Mesothelial cell of epicardium (in vitro differentiated cells): Measurements from ENCODE around the gene HAND1. TPM values are rescaled to one million over a fixed set of nuclear protein-coding genes. Genes with fewer than 3 reads are reported as not detected.

Experiments
- DNase-seq, 2 experiments: peaks; one replicate each; pipeline ENCODE4 v3.0.0; 2021; ENCODE audit warnings: low spot score in 2 of 2; ENCODE audit not compliant: unreplicated experiment in 2 of 2
- H3K27ac Mint-ChIP-seq: 2 replicates; pipeline ENCODE4 v1.8.0; 2021; ENCODE audit warnings: mixed read lengths
- H3K27me3 Mint-ChIP-seq: 2 replicates; pipeline ENCODE4 v1.8.0; 2021; ENCODE audit warnings: low read depth, mixed read lengths
- H3K36me3 Mint-ChIP-seq: 2 replicates; pipeline ENCODE4 v1.8.0; 2021; ENCODE audit warnings: mixed read lengths
- H3K4me1 Mint-ChIP-seq: 2 replicates; pipeline ENCODE4 v1.8.0; 2021; ENCODE audit warnings: mixed read lengths
- H3K4me3 Mint-ChIP-seq: 2 replicates; pipeline ENCODE4 v1.8.0; 2021; ENCODE audit warnings: mild to moderate bottlenecking, moderate library complexity, mixed read lengths
- H3K9me3 Mint-ChIP-seq: 2 replicates; pipeline ENCODE4 v1.8.0; 2021; ENCODE audit warnings: mixed read lengths
- CTCF ChIP-seq: fragments of 200-600 bp; sonication (generic); IDR thresholded peaks from one replicate; pipeline ENCODE4 v1.5.0; 2021; ENCODE audit warnings: antibody characterized with exemption; ENCODE audit not compliant: unreplicated experiment
- total RNA-seq: library from RNA; stranded (reverse); gene quantifications from 3 replicates; pipeline ENCODE4 v1.2.1, GENCODE V29; 2021

The HAND1 gene
- total RNA-seq, 1 donor from 2014 or later: 16.9 TPM

GRCh38 chr5:154505567-154505966, 27.5 kb upstream of the HAND1 start:
- no peak for TF ChIP-seq CTCF
- Mint-ChIP-seq H3K36me3 (no peaks in the 10 kb centered on the region), H3K9me3 (no peaks in the 10 kb centered on the region), H3K27ac (no peak overlapping the region), H3K4me1 (peaks cover 10% of the 10 kb centered on the region), H3K27me3 (no peaks in the 10 kb centered on the region), H3K4me3 (no peak overlapping the region)
- no peak for DNase-seq

- H3K27ac Mint-ChIP-seq: no peak overlapping the region
- no peak for DNase-seq
- peaks cover 6% of the 10 kb centered on the region for H3K4me1 Mint-ChIP-seq
- no peaks in the 10 kb centered on the region for H3K27me3 Mint-ChIP-seq
- no peaks in the 10 kb centered on the region for H3K36me3 Mint-ChIP-seq
- no peak overlapping the region for H3K4me3 Mint-ChIP-seq
- no peak for TF ChIP-seq CTCF
- no peaks in the 10 kb centered on the region for H3K9me3 Mint-ChIP-seq
These were observed 25.6 kb upstream of the HAND1 start for GRCh38 chr5:154503698-154504039.

- DNase-seq: no peak
- H3K9me3 Mint-ChIP-seq: no peaks in the 10 kb centered on the region
- no peaks in the 10 kb centered on the region for H3K36me3 Mint-ChIP-seq
- no peak for TF ChIP-seq CTCF
- H3K27me3 Mint-ChIP-seq: no peaks in the 10 kb centered on the region
- H3K4me3 Mint-ChIP-seq: no peak overlapping the region
- H3K4me1 Mint-ChIP-seq: peaks cover 6% of the 10 kb centered on the region
- H3K27ac Mint-ChIP-seq: no peak overlapping the region
These were observed 24.2 kb upstream of the HAND1 start for GRCh38 chr5:154502180-154502579.

- TF ChIP-seq CTCF: no peak
- Mint-ChIP-seq H3K4me3 (no peak overlapping the region), H3K4me1 (peaks cover 6% of the 10 kb centered on the region), H3K27ac (no peak overlapping the region), H3K36me3 (no peaks in the 10 kb centered on the region), H3K9me3 (no peaks in the 10 kb centered on the region), H3K27me3 (no peaks in the 10 kb centered on the region)
- no peak for DNase-seq
These were observed 23.5 kb upstream of the HAND1 start for GRCh38 chr5:154501566-154501965.

GRCh38 chr5:154498994-154499393, 21.0 kb upstream of the HAND1 start:
- DNase-seq: no peak
- H3K9me3 Mint-ChIP-seq: no peaks in the 10 kb centered on the region
- no peak overlapping the region for H3K4me3 Mint-ChIP-seq
- no peak for TF ChIP-seq CTCF
- no peaks in the 10 kb centered on the region for H3K36me3 Mint-ChIP-seq
- H3K27me3 Mint-ChIP-seq: peaks cover under 1% of the 10 kb centered on the region
- H3K27ac Mint-ChIP-seq: no peak overlapping the region
- no peaks in the 10 kb centered on the region for H3K4me1 Mint-ChIP-seq

- Mint-ChIP-seq H3K27me3 (peaks cover 5% of the 10 kb centered on the region), H3K4me3 (no peak overlapping the region), H3K9me3 (no peaks in the 10 kb centered on the region), H3K27ac (no peak overlapping the region), H3K4me1 (no peaks in the 10 kb centered on the region), H3K36me3 (no peaks in the 10 kb centered on the region)
- TF ChIP-seq CTCF: no peak
- DNase-seq: no peak
These were observed 20.6 kb upstream of the HAND1 start for GRCh38 chr5:154498591-154498990.
